Activated CD4-positive, CD25-positive, alpha-beta regulatory T cell (primary cell): ENCODE data around the gene NR2F1-AS1.

Experiments
- DNase-seq, 4 experiments: peaks; one replicate each; lab custom pipeline; 2025; lab: John Stamatoyannopoulos, UW

The NR2F1-AS1 gene

DNA sequence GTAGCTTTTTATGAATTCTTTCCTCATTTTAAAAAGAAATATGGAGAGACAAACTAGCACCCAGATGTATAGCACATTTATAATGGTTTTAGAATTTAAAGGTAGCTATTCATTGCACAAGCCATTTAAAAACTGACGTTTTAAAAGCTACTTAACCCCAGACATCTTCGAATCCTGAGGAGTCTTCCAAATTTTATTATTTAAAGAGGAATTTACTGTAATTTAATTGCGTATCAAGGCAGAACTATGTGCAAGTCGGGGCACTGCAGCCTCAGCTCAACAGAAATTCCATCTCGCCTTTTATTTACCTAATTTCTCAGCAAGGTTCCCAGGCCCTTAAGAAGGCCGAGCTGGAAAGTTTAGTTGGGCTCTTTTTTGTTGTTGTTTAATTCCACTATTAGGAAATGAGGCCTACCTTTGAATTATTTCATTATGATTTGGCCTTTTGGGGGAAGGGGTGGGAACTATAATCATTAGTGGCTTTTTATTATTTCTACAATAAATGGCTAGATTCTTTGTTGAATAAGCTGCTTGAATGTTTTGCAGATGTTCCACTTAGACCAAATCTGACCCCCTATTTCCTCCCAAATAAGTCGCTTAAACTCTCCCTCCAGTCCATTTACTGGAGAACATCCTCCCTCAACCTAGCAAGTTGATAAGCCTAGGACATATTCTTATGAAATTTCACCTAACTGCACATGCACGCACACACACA is 22.2 kb upstream of the NR2F1-AS1 start:
- DNase-seq: no peak

DNA sequence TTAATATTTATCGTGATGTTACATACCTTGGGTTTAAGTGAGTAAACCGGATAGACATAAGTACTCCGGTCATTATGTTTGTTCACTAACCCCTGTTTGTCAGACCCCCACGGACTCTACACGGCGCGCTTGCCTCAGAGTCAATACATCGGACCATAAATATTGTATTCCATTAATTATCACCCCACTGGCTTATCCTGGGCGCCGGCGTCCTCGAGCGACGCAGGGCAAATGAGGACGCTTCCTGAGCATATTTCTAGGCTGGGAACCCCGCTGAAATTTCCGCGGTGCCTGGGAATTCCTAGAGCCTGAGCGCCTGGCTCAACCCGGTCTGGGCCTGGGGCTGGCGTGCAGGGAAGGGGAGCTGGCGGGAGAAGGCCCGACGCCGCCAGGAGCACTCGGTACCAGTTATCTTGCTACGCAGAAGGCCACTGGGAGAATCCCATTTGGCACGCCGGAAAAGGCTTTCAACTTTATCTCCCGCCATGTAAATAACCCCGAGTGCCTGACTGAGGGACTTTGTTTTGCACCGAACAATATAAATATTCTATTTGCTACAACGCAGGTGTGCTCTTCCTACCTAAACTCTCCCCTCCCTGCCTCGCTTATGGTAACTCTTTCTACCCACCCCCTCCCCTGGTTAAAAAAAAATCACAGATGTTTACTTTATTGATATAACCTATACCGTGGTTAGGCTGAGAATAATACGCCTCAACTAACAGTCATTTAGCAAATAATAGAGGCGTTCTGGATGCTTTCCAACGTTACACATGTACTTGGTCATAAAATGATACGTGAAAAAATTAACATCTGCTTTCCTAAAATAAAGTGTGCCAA is 21.4 kb upstream of the NR2F1-AS1 start:
- DNase-seq: no peak

DNA sequence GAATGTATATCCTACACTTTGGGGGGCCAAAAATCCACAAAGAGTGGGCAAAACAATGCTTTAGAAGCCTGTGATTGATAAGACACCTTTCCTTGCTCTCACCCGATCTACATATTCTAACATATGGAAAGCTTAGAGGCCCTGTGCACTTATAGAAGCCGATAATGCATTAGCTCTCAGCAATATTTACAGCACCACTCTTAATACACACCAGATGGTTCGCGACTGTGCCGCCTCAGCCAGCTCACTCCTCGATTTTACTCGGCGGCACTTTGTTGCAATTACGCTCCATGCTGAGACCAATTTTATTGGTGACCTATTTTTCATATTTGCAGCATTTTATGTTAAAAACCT is 20.8 kb upstream of the NR2F1-AS1 start:
- DNase-seq: no peak

DNA sequence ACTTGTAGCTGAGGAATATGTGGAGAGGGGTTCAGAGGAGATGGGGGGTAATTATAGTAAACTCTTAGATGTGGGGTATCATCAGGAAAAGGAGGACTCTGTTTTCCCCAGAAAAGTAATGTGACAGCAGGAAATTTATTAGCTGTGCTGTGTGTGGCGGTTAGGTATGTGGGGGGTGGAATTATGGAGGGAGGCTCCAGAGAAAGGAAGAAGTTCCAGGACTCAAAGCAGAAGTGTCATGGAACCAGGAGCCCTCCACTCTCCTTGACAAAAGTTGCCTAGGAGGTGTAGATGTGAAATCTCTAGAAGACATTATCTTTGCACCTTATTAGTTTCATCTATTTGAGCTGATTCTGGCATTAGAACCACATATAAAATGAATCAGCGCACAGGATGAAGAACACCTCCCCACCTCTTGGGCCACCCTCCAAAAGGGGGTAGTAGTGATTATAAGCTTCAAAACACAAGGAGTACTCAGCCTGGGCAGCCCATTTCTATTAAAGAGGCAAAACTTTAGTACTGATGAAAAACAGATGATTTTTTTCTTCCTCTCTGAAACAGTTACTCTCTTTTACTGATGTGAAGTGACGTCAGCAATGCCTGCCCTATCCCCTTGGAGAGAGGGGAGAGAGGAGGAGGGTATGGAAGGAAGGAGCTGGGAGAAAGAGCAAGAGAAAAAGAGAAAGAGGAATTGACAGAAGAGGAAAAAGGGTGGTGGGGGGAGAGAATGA is 20.2 kb upstream of the NR2F1-AS1 start:
- no peak for DNase-seq

DNA sequence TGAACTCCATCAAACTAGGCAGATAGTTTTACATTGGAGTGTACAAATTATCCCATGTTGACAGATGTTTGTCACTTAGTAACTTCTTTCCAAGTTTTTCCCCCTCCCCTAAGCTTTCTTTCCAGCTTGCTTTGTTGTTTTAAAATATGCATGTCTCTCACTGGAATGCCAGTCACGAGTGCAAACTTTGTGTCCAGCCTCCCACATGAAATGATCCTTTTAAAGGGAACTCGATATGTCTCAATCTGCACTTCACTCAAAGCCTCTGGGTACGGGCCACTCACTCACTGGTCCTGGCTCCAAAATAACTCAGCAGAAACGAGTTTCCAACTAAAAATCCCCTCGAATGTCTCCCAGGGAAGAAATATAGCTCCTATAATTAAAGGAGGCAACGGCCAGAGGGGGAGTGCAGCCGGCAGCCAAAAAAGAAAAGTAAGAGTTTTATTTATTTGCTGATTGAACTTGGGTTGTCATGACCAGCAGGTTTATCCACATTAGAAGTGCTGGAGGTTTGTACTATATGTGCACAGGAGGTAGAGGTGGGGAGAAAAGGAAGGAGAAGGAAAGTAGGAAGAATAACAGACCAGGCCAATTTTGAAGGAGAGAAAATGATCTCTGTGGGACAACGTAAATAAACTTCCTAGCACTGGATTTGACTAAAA is 19.5 kb upstream of the NR2F1-AS1 start:
- DNase-seq: no peak

DNA sequence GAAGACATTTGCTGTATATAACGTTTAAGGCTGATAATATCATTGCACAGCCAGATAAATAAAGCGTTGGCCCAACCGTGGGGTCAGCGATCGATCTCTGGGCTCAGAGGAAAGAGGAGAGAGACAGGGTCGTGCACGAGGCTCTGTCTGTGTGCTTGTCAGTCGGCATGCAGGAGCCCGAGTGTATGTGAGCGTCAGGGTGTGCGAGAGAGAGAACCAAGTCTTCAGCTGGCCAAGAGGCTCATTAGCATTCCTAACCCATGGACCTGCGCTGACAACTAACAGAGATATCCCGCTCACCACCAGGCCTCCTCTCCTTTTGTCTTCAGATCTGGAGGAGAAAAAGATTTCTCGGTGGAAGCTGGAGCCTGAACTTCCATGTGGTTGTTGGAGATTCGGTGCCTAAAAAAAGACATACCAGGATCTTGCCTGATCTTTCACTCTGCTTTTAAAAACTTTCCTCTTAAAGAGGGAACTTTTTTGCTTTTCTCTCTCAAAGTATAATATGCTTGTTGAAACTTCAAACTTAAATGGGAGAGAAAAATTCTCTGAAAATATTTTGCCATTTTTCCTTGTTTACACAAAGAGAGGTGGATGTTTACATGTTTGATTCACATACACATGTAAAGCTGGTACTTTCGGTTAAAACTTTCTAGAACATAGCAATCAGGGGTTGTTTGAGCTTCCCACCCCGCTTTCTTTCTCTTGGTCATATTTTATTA is 18.5 kb upstream of the NR2F1-AS1 start:
- no peak for DNase-seq

DNA sequence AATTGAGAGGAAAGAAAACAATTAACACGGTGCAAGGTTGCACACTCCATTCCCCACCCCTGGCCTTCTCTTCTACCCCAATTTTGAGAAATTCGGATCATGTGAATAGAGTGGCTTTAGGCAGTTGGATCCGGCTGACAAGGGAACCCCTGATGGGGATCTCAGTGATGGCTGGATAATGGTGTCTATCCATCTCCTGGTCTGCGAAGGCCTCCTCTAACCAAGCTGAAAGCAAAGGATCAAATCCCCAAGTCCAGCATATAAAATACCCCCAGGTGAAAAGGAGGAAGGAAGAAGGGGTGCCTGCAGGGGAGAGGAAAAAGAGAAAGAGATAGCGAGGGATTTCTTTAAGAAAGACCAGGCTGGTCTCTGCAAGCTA is 18.0 kb upstream of the NR2F1-AS1 start:
- no peak for DNase-seq

DNA sequence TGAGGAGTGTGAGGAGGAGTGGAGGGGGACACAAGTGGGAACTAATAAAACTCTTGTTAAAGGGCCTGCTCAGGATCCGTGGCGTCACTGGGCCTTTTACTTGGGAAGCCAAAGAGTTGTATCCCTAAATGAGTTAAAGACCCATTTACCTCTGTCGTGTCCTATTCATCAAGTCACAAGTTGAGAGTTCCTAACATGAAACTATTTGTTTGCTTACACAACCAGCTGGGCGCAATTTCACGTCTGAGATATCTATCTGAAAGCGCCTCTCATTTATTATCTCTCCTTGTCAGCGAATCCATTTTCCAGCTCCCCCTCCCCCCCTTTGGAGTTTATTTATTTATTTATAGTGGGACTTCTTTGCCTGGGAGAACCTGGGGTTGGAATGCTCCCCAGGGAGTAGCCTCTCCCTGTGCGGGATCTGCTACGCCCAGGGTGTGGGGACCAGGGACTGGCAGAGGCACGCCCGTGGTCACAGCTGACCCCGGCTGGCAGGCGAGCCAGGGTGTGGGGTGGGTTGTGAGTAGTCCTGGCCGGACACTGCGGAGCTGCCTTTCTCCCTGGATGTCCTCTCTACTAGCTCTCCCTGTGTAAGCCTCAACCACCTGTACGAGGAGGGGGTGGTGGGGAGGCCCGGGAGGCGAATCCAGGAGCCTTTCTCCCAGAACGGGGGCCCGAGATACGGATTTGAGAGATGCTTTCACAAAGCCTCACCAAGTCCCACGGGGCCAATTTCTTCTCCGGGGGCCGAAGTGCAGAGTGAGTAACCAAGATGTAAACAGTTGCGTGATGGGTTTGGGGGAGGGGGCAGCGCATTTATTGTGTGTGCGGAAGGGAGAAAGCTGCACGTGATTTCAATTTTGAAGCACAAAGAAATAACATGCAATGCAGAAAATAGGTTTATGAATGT is 17.3 kb upstream of the NR2F1-AS1 start:
- no peak for DNase-seq

DNA sequence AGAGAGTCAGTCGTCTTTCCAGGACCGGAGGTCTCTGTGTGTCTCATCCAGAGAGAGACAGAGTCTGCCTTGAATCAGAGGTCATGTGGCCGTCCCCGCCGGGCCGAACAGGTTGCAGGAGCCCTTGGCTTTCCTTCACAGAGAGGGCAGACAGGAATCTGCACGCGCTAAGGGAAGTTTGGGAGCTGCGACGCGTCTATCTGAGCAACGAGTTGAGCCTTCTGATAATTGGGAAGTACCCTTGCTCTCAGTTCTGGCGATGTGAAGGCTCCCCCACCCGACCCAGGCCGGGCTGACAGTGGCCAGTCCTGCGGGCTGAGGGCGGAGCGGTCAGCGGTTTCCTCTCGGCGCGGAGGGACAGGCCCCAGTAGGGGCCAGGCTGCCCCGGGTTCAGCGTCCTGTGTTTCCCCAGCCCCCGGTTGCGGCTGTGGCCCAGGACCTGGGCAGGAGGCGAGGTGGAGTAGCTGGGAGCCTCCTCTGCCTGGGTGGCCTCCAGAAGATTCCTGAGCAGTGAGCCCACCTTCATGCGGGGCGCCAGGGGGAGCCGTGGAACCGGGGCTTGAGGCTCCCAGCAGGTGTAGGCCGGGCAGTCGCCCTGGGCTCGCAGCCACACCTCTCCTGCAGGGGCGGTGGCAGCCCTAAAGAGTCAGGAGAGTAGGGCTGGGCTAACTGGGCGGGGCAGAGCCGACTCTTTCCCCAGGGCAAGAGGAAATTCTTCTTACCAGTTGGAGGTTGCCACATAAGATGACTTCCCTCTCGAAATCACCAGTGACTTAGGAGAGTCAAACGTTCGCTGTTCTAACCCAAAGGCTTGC is 15.9 kb upstream of the NR2F1-AS1 start:
- DNase-seq: no peak

DNA sequence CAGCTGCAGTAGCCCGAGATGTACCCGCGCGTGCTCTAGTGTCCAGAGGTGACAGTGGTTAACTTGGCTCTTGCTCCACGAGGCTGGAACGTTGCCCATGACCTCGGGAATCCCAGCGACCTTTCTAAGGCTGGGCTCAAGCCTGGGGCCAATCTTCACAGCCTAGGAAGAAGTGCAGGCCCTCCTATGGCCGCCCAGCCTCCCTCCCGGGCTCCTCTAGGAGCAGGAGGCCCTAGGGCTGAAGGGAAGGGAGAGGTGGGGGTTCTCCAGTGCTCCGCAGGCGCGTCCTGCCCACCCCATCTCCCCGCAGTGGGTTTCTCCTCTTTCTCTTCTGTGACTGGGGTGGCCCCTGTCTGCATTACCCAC is 15.3 kb upstream of the NR2F1-AS1 start:
- no peak for DNase-seq

DNA sequence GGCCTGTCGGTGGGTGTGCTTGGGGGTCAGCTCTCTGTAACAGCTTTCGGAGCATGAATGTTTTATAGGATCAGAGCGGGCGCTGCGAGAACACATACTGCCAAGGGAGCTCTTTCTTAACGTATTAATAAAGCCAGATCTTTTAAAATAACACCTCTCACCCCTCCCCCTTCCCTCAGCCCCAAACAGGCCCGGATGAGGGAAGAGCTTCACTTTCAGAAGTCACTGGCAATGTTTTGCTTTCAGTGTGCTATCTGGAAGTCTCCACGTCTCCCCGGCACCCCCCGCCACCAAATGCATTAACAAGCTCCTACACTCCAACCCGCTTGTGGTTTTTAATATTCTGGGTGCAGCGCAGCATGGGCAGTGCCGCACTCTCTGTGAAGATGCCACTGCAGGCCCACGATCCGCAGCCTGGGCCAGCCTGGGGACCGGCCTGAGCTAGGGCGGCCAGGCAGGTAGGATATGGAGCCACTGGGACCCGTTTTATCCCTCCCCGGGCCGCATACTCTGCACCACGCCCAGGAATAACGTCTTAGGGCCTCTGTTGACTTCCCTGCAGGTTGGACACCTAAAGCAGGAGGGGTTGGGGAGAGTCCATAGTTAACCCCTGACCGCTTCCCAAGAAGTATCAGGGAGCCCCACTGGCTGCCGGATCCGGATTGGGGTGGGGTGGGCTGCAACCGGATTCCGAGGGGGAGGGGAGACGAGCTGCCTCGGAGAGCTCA is 14.6 kb upstream of the NR2F1-AS1 start:
- DNase-seq: no peak

DNA sequence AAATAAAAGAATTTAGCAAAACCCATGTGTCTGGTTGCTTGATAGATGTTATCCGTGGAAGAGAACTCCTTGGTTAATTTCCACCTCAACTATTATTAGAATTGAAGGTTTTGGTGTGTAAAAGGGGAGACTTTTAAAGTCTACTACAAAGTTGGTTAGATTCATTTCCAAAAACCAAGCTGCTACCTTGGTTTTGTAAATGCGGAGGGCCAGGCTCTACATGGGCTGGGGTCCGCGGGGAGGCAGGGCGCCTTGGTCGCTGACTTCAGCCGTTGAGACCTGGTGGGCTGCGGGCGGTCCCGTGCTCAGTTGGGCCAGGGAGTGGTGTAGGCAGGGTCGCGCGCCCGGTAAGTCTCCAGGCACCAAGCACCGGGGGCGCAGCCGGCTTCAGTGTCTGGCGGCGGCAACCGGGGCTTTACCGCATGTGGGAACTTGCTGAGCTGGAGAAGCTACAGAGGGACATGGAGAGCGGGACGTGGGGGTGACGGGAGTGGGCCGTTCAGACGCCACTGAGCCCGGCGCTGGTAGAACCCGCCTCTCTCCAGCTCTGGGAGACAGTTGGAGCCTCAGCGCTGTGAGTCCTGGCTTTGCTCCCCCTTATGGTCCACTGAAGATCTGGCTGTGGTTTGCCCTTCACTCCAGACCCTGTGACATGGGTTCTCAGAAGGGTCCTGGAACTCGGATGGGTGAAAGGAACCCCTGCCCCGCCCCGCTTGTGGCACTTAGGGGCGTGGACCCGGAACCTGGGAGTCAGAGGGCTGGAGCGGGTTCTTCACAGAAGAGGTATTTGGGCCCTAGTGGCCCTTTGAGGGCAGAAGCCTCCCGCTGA is 13.8 kb upstream of the NR2F1-AS1 start:
- DNase-seq: no peak

DNA sequence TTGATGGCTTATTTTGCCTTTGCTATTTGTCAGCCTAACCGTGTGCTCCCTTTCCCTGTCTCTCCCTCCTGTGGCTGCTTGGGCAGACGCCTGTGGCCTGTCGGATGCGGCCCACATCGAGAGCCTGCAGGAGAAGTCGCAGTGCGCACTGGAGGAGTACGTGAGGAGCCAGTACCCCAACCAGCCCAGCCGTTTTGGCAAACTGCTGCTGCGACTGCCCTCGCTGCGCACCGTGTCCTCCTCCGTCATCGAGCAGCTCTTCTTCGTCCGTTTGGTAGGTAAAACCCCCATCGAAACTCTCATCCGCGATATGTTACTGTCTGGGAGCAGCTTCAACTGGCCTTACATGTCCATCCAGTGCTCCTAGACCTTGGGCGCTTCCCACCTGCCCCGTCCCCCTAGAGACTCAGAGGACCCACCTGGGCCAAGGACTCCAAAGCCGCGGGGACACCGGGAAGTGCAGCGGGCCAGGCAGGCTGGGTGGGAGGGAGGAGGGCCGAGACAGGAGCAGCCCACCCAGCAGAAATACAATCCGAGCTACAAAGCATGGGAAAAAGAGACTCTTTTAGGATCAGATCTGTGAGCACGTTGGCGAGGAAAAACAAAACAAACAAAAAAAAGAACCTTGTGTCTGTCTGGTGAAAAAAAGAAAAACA is 12.6 kb upstream of the NR2F1-AS1 start:
- no peak for DNase-seq

DNA sequence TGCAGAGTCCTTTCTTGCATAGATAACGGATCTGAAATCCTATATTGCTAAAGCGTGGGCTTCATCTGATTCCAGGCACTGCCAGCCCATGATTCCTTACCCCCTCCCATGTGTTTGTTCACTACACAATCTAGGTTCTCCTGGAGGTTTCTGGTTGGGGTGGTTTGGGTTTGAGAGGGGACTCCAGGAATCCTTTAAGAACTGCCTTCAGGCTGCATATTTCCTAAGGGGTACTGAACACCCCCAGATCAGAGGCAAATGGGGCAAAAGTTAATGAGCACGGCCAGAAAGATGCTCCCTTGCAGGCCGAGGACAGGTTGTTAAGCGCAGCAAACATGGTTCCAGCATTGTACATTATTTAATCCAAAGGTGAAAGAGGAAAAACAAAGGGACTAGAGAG is 11.9 kb upstream of the NR2F1-AS1 start:
- DNase-seq: no peak

DNA sequence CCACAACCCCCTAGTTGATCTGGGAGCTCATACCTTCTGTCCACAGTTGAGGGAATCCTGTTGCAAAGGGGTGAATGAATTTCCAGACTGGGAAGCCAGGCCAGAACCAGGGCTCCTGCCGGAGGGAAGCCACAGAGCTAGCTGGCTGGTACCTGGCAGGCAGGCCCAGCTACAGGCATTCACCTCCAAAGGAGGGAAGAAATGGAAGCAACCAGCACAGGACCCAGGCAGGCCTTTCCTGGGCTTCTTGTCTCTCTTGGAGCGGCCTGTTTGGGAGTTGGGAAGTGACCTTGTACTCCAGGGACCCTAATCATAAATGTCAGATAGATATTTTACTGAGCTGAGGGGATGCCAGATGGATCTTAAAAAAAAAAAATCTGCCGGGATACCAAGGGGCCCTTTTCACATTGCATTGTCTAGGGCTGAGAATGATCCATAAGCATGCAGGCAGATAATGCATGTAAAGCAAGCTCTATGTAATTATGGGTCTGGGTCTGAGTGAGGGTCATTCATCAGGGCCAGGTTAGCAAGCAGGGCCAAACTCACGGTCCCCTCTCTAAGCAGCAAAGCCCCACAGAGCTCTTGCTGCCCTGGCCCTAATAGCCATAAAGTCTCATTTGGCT is 10.4 kb upstream of the NR2F1-AS1 start:
- no peak for DNase-seq

DNA sequence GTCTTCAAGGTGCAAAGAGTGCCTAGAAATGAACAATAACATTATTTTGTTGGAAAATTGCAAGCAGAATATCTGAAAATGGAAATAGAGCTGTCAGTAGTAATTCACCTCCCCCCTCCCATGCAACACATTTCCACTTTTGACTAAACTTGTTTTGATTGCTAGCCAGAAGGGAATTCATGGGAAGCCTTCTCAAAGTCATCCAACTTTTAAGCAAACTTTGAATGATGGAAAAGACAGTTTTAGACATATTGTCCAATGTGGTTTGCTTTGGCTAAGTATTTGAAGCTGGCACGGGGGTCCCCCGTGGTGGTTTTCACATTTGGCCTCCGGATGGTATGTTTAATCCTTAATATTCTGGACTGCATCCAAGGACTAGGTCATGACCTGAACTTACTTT is 9.5 kb upstream of the NR2F1-AS1 start:
- DNase-seq: no peak

DNA sequence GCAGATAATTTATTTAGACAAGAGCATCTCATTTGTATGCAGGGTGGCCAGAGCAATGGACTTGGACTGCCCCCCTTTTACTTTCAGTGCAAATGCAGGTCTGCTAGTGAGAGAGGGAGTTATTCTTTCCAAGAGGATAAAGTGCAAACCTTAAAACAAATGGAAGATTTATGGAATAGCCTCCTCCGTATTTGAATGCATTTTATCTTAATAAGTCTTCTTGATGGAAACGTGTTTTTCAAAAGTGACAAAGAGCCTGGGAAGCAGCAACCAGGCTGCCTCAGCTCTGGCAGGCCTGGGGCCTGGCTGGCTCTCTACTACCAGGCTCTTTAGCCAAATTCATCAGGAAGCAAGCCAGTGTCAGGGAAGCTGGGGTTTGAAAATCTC is 8.8 kb upstream of the NR2F1-AS1 start:
- DNase-seq: no peak
